ENCODE results near the gene PDCD10. TPM values are rescaled to one million over a fixed set of nuclear protein-coding genes. Genes with fewer than 3 reads are reported as not detected.

The PDCD10 gene
- total RNA-seq, 1 experiment from 2014 or later: 65.8 TPM

DNA sequence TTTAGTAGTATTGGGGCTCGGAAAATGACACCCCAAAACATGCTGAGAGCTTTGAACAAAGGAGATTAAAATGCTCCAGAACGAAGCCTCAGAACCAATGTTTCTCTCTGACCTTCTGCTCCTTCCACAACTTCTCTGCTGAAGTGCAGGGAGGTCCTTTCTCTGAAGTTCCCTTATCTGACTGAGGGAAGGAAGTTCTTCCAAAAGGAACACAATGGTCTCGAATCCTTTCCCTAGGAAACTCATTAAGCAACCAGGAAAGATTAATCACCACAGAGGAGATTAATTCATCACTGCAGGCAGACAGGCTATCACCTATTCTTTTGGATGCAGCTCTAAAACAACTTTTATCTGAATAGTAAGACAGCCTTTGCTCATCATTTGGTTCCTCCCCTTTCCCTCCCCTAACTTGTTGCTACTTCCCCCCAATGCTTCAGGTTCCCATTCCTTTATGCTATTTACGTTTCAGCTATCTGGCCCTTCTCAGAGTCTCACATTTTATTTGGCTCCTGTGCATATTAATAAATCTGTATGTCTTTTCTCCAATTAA is 62.7 kb downstream of the PDCD10 start:
- no peak for DNase-seq
- TF ChIP-seq, protein P1, sequence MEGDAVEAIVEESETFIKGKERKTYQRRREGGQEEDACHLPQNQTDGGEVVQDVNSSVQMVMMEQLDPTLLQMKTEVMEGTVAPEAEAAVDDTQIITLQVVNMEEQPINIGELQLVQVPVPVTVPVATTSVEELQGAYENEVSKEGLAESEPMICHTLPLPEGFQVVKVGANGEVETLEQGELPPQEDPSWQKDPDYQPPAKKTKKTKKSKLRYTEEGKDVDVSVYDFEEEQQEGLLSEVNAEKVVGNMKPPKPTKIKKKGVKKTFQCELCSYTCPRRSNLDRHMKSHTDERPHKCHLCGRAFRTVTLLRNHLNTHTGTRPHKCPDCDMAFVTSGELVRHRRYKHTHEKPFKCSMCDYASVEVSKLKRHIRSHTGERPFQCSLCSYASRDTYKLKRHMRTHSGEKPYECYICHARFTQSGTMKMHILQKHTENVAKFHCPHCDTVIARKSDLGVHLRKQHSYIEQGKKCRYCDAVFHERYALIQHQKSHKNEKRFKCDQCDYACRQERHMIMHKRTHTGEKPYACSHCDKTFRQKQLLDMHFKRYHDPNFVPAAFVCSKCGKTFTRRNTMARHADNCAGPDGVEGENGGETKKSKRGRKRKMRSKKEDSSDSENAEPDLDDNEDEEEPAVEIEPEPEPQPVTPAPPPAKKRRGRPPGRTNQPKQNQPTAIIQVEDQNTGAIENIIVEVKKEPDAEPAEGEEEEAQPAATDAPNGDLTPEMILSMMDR (IDR thresholded peaks at IDR 0.05; ENCODE audit: insufficient read depth in 1 of 2, low read depth in 1 of 2, low read length in 1 of 2, severe bottlenecking in 1 of 2, unreplicated experiment in 1 of 2): no peak
- Histone ChIP-seq H3K4me3 (ENCODE audit: low read depth, low read length) (no peak overlapping the region), H3K36me3 (ENCODE audit: control insufficient read depth, insufficient read depth, low read length) (no peaks in the 10 kb centered on the region; the same call in 1 of the 2 replicates), H3K9me3 (peaks cover 6% of the 10 kb centered on the region), H3K27me3 (replicated peaks; ENCODE audit: control insufficient read depth, insufficient read depth, low read length) (no peaks in the 10 kb centered on the region), H3K4me1 (no peaks in the 10 kb centered on the region)
- Mint-ChIP-seq H3K4me3 (ENCODE audit: unreplicated experiment) (no peak overlapping the region), H3K36me3 (ENCODE audit: insufficient read depth, unreplicated experiment) (peaks cover 39% of the 10 kb centered on the region), H3K9me3 (ENCODE audit: unreplicated experiment) (peaks cover 32% of the 10 kb centered on the region), H3K27ac (ENCODE audit: unreplicated experiment) (no peak overlapping the region), H3K27me3 (ENCODE audit: insufficient read depth, unreplicated experiment) (no peaks in the 10 kb centered on the region), H3K4me1 (ENCODE audit: low read depth, unreplicated experiment) (no peaks in the 10 kb centered on the region)
- ChIA-PET CTCF (no interaction called here), POLR2A (no interaction called here)
- no TSS peak for BruUV-seq (replicated peaks)
- intact Hi-C loops (cut with micrococcal nuclease; ENCODE audit: unreplicated experiment): no loop called here

DNA sequence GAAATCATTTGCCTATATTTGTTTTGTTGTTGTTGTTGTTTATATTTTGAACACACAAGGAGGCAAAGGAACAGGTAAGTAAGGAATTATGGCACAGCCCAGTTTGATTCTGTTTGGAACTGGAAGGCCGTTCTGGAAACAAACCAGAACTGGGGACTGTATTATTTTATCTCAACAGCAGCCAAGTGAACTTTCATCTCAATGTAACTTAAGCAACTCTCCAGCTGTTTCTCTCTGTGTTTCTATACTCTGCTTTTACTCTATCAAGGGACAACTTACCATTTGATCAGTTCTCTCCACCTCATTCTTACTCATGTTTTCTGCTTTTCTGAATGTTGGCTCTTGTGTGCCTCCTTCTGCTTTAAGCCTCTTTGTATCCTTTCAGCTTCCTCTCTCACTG is 65.0 kb downstream of the PDCD10 start:
- H3K4me3 ChIP-seq (ENCODE audit: low read depth, low read length): no peak overlapping the region
- intact Hi-C loops (cut with micrococcal nuclease; ENCODE audit: unreplicated experiment): no loop called here
- Mint-ChIP-seq H3K36me3 (ENCODE audit: insufficient read depth, unreplicated experiment) (peaks cover 29% of the 10 kb centered on the region), H3K4me3 (ENCODE audit: unreplicated experiment) (no peak overlapping the region), H3K27ac (ENCODE audit: unreplicated experiment) (no peak overlapping the region), H3K27me3 (ENCODE audit: insufficient read depth, unreplicated experiment) (no peaks in the 10 kb centered on the region), H3K4me1 (ENCODE audit: low read depth, unreplicated experiment) (no peaks in the 10 kb centered on the region), H3K9me3 (ENCODE audit: unreplicated experiment) (peaks cover 10% of the 10 kb centered on the region)
- H3K36me3 ChIP-seq (ENCODE audit: control insufficient read depth, insufficient read depth, low read length): no peaks in the 10 kb centered on the region; the same call in 1 of the 2 replicates
- CTCF ChIA-PET: interaction anchor here (0.8 kb wide), 1 partner anchor 71 kb away, joined by 3 read pairs; no protein-coding TSS in a partner anchor
- H3K27me3 ChIP-seq (replicated peaks; ENCODE audit: control insufficient read depth, insufficient read depth, low read length): no peaks in the 10 kb centered on the region
- H3K9me3 ChIP-seq: no peaks in the 10 kb centered on the region
- no peaks in the 10 kb centered on the region for H3K4me1 ChIP-seq
- POLR2A ChIA-PET: no interaction called here
- no peak for DNase-seq
- TF ChIP-seq, protein P1 (IDR thresholded peaks at IDR 0.05; ENCODE audit: insufficient read depth in 1 of 2, low read depth in 1 of 2, low read length in 1 of 2, severe bottlenecking in 1 of 2, unreplicated experiment in 1 of 2): no peak
- BruUV-seq (replicated peaks): no TSS peak

- Mint-ChIP-seq H3K4me3 (ENCODE audit: unreplicated experiment) (no peak overlapping the region), H3K36me3 (ENCODE audit: insufficient read depth, unreplicated experiment) (peaks cover 19% of the 10 kb centered on the region), H3K27me3 (ENCODE audit: insufficient read depth, unreplicated experiment) (no peaks in the 10 kb centered on the region), H3K9me3 (ENCODE audit: unreplicated experiment) (peaks cover 2% of the 10 kb centered on the region), H3K4me1 (ENCODE audit: low read depth, unreplicated experiment) (no peaks in the 10 kb centered on the region), H3K27ac (ENCODE audit: unreplicated experiment) (no peak overlapping the region)
- H3K9me3 ChIP-seq: no peaks in the 10 kb centered on the region
- DNase-seq: no peak
- no peaks in the 10 kb centered on the region for H3K4me1 ChIP-seq
- no TSS peak for BruUV-seq (replicated peaks)
- intact Hi-C loops (cut with micrococcal nuclease; ENCODE audit: unreplicated experiment): no loop called here
- no peaks in the 10 kb centered on the region for H3K27me3 ChIP-seq (replicated peaks; ENCODE audit: control insufficient read depth, insufficient read depth, low read length)
- ChIA-PET POLR2A (no interaction called here), CTCF (no interaction called here)
- H3K36me3 ChIP-seq (ENCODE audit: control insufficient read depth, insufficient read depth, low read length): no peaks in the 10 kb centered on the region; the same call in 1 of the 2 replicates
- H3K4me3 ChIP-seq (ENCODE audit: low read depth, low read length): no peak overlapping the region
- TF ChIP-seq, protein P1 (IDR thresholded peaks at IDR 0.05; ENCODE audit: insufficient read depth in 1 of 2, low read depth in 1 of 2, low read length in 1 of 2, severe bottlenecking in 1 of 2, unreplicated experiment in 1 of 2): no peak
Measured at GRCh38 chr3:167668651-167669050, 66.0 kb downstream of the PDCD10 start.
